HG02981 (cell line): ENCODE measurements around the gene COL13A1.

Experiments
- ATAC-seq: cut with Tn5 transposase; IDR thresholded peaks from one replicate; pipeline ENCODE4 v1.9.1; 2021; ENCODE audit warnings: mild to moderate bottlenecking, moderate library complexity; ENCODE audit not compliant: unreplicated experiment

The COL13A1 gene

DNA sequence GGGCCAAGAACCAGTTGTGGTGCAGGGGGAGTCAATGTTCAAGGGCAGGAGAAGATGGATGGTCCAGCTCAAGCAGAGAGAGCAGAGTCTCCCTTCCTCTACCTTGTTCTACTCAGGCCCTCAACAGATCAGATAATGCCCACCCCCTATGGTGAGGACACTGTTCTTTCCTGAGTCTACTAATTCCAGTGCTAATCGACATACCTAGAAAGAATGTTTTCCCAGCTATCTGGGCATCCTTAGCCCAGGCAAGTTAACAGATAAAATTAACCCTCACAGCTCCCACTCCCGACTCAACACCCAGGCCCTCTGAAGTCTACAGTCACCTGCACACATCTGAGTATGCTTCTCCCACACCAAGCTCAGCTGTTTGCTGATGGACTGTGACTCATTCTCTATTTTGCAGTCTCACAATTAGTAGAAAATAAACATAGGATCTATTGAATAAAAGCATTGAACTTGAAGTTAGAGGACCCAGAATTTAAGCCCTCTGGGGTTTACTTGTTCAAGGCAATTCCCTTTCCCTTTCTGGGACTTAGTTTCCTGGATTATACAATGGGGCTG lies 17.1 kb downstream of the COL13A1 start:
- no peak for ATAC-seq

DNA sequence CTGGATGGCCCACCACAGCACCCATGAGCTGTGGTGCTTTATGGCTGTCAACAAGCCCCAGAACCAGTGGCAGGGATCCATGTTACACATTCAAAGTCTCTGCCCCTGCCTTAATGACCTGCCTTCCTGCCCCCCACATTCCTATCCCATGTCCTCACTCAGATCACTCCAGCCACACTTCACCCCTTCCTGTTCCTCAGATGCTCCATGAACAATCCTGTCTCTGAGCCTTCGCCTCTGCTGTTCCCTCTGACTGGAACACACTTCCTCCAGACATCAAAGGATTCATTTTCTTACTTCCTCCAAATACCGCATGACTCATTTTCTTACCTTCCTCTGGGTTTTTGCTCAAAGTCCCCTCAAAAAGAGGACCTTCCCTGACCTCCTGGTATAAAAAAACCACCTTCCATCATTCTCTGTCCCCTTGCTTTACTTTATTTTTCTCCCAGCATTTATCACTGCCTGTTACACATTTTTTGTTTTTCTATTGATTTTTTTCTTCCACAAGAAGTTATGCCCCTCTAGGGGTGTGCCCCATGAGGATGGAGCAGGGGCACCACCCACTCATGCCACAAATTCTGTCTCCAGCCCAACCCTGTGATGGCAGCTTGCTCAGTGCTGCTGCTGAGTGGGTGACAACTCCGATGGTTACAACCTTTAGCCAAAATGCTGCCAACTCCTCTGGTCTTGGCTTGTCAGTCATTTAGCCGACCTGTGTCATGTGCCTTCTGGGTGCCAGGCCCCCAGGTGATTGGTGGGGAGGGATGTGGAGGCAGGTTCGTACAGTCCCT lies 18.2 kb downstream of the COL13A1 start:
- ATAC-seq = no peak

DNA sequence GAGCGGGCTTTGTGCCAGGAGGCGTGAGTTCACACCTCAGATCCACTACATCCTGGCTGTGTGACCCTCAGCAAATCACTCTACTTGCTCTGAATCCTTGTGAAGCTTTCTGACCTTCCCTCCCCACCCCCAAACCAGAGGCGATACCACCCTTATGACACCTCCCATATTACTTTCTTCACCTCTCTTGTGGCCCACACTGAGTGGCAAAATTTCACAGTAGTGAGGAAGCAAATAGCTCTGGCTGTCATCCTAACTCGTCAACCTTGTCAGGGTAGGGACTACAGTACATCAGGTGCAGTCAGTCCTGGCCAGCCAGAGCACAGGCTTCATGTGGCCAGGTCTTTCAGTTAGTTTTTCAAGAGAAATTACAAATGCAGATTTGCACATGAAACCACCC lies 19.1 kb downstream of the COL13A1 start:
- no peak for ATAC-seq

DNA sequence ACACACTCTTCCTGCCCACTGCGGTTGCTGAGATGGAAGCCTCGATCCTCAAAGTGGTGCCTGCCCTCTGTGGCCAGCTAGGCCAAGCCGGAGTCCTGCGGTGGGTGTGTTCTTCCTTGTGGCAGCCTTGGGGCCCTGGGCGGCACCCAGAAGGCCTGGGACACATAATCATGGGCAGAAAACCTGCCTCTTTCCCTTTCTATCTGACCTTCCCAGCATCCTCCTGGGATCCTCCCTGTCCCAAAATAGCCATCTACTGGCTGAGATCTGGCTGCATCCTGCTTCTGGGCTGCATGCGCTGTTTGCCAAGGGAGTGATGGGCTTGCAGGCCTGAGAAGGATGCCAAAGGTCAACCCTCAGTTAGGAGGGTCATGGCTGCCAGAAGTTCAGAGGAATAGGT lies 23.9 kb downstream of the COL13A1 start:
- ATAC-seq = no peak

DNA sequence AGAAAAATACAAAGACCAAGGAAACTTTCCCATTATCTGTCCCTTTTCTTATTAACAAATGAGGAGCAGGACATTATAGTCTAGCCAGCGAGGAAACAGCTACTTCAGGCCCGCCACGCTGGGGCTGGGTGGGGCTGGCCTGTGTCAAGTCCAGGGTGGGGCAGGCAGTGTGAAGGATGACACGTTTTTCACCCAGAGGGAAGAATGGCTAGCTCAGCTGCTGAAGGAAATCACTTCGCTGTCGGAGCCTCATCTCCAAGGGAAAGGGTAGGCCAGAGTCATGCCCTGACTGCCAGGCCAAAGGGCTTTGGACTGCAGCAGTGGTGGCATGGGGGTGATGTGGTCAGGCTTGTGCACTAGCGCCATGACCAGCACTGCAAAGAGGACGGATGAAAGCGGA lies 24.4 kb downstream of the COL13A1 start:
- ATAC-seq = no peak

DNA sequence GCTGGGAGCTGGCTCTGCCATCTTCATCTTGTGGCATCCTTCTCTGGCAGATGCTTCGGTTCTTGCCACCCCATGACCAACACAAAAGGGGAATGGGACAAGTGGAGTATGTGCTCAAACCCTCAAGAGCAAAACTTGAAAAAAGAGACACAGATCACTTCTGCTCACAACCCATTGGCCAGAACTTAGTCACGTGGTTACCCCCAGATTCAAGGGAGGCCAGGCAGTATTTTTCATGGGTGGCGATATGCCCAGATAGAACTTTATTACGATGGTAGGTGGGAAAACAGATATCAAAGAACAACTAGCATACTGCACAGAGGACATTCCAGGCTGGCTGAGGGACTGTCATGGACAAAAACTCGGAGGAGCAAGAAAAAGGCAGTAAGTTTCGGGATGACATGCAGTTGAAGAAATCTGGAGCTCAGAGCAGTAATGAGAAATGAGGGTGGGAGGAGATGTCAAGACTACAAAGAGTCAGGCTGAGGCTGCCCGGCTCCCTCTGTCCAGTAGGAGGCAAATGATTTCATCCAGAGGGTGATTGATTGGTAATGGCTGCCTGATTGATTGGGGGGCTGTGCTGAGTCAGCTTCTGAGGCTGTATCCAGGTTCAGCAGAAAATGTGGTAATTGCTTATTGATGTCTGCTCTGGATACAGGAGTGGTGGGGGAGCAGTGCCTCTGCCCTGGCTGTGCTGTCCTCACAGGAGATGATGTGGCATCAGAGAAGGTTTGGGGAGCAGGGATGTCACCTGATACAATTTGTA lies 25.3 kb downstream of the COL13A1 start:
- no peak for ATAC-seq

DNA sequence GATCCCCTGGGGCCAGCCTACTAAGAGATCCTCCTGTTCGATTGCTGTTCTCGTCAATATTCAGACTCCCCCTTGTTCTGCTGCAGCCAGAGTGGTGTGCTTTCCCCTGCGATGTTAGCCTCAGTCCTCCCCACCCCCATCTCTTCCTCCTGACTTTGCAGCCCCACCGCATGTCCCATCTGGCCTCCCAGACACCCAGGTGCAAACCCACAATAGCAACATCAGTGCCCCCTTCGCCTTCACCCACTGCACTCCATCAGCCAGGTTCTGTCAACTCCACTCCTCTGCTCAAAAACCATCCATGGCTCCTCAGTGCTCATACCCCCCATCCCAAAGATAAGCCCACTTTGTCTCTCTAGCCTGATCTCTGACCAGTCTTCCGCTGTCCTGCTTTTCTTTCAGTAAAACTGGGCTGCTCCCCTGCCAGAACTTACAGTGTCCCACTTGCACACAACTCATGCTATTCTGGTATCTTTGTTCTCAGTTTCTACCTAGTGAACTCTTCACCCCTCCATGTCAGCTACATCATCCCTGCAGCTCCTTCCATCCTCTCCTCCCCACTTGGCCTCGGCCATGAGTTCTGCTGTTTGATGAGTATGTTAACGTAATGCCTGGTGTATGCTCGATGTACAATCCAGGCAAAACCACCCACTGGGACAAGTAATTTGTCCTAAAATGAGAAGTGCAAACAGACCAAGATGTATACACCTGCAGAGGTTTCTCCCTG lies 26.6 kb downstream of the COL13A1 start:
- ATAC-seq = no peak

DNA sequence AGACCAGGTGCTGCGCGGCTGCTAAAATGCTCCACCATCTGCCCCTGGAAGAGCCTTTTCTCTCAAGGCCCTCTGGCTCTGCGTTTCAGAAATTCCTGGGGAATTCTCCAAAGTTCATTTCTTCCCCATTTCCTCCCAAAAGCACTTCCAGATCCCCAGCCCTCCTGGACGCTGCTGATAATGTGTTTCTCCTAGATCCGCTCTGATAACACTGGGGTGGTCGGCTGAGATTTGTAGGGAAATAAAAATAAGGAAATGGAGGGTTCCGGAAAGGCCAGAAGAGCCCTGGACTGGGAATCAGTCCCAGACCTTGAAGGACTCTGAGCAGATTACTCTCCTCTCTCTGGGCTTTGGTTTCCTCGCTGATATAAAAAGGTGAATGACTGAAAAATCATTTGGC lies 28.1 kb downstream of the COL13A1 start:
- ATAC-seq = no peak

DNA sequence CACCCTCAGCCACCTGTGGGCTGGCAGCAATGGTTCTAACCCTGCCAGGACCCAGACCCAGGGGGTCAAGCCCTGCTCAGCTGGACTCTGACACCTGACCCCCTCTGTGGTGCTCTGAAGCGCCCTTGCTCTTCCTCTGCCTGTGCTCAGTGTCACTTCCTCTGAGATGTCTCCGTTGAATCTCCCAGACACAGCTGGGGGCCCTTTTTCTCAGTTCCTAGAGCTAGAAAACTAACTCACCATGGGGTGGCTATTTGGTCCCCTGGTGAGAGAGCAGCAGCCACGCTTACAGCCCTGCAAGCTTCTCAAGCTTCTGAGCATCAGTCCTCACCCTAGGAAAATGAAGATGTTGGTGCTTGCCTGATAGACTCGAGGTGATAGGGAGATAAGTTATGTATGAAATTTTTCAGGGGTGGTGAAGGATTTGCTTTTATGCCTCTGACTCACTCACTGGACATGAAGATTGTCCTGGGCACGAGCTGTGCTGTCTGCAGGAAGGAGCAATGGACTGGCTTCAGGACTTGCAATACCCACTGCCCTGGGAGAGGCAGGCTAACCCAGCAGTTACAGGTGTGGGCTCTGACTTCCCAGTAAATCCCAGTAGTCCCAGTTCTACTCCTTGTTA lies 29.6 kb downstream of the COL13A1 start:
- no peak for ATAC-seq

DNA sequence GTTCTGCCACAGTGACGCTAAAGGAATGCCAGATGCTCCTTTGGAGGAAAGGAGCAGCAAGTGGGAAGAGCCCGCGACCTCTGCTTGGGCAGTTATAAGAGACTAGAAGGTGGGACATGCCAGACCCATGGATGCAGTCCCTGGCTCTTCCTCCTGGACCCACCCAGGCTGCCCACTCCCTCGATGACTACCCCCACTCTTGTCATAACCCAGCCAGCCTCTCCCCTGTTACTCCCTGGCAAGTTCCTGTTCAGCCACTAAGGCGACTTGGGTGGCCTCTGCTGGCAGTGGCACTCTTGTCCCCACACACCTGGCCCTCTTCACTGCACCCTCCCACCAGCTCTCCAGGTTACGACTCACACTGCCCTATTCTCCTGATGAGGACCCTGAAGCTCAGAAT lies 33.5 kb downstream of the COL13A1 start:
- no peak for ATAC-seq

DNA sequence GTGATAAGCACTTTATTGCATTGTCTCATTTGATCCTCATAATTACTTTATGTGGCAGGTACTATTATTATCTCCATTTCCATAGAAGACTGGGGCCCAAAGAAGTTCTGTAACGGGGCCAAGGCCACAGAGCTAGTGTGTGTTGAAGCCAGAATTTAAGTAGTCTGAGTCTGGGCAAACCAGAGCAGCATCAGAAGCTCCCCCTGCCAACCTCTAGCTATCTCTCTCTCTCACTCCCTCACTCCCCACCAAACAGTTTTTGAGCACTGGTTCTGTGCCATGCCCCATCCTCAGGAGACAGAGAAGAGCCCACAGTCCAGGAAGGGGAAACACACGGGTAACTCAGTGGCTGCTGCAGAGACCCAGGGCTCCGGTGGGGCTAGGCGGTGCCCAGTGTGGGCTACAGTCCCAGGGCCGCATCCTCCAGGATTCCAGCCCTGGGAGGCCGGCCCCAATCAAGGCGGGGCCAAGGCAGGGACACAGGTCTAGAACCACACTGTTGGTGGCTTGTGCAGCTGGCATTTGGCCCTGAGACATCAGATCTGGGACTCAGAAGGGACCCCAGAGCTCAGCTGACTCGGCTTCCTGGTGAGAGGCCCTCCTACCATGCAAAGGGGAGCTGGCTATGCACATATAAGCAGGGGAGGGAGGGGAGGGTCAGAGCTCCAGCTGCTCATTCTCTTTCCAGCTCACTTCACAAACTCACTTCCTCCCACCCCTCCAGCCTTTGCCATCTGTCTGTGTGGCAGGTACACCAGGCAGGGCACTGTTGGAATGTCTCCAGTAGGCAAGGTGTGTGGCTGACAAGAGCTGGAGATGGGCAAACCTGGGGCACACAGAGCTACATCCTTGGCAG lies 34.4 kb downstream of the COL13A1 start:
- ATAC-seq = no peak

DNA sequence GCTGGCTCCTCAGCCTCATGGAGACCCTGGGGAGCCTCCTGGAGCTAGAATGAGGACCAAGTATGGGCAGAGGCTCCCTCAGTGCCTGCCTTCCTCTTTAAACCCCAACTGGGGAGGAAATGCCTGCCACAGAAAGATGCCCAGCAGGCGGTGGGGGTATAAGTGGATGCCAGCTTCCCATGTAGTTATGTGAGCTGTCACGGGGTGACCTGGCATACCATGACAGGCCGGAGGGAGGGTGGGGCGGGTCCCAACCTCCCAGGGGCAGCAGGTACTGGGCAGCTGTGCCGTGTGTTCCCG lies 35.0 kb downstream of the COL13A1 start:
- ATAC-seq = no peak

DNA sequence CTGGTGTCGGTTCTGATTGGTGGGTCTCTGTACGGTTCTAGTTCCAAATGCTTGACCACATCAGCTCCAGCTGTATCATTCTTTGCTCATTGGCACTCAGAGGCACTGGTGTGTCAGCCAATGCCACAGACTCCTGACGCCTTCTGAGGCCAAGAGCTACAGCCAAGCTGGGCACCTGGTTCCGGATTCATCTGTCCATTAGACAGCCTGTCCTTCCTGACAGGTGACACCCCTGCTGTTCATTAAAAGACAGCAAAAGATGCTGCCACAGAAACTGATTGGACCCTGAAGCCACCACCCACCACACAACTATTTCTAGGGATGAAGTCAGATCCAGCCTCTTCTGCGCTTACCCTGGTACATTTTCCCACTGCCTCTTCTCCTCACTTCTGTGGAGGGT lies 35.6 kb downstream of the COL13A1 start:
- ATAC-seq = no peak

DNA sequence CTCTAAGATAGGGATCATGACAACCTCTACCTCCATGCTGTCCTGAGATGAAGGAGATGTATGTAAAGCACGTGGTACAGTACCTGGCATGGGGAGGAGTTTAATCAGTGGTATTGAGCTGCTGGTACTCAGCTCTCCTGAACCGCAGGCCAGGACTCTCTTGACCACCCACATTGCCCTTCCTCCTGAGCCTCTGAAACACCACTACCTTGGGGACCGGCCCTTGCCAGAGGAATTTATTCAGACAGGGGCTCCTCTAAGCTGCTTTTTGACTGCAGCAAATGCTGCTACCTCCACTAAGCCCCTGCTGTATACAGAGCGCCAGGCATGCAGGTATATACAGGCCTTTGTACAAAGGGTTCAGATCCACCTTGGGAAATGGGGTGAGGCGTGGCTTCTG lies 36.7 kb downstream of the COL13A1 start:
- no peak for ATAC-seq

DNA sequence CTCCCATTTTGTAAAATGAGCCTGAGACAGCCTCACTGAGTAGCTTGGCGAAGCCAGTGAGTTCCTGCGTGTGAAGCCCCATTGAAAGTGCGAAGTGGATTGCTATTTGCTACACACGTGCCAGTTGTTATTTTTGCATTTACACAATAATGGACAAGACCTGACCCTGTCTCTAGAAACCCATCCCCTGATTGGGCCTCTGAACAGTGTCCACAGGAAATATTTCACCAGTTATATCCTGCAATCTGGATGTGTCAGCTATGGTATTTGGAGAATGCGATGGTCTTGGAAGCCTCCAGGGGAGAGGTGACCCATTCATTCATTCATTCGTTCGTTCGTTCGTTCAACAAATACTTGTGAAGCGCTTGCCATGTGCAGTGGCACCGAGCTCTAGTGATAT lies 37.1 kb downstream of the COL13A1 start:
- no peak for ATAC-seq

DNA sequence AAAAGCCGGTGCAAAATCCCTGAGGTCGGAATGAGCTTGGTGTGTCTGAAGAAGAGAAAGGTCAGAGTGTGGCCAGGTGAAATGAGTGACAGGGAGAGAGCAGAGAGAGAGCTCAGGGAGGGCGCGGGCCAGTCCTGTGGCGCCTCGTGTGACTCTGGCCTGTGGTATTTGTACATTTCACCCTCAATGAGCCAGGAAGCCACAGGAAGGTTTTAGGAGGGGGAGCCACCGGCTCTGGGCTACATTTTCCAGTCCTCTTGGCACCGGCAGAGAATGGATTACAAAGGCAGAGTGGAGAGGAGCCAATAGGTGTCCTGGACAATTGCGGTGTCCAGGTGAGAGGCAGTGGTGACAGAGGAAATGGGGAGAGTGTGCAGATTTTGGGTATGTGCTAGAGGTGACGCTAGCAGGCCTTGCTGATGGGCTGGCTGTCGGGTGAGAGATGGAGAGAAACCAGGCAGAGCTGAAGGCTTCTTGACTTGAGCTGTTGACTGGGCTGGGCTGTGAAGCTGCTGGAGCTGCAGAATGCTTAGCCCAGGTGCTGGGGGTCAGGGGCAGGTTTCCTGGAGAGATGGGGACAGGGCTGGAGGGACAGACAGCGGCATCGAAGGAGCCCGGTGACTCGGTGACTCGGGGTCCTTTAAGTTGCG lies 38.1 kb downstream of the COL13A1 start:
- ATAC-seq = no peak

DNA sequence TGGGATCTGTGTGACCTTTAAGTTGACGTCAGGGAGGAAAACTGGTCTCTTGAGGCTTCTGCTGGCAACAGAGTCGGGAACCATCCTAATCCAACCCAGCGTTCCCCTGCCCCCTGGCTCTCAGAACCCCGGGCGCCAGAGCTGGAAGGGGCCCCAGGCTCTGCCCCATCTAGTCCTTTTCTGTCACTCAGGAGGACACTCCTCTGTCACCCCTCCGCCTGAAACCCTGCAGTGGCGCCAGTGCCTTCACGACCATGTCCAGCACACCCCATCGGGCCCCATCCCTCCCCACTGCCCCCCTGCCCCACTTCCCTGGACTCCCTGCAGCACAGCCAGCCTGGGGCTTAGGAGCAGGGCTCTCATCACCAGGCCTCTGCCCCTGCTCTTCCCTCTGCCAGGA lies 39.1 kb downstream of the COL13A1 start:
- ATAC-seq = no peak

DNA sequence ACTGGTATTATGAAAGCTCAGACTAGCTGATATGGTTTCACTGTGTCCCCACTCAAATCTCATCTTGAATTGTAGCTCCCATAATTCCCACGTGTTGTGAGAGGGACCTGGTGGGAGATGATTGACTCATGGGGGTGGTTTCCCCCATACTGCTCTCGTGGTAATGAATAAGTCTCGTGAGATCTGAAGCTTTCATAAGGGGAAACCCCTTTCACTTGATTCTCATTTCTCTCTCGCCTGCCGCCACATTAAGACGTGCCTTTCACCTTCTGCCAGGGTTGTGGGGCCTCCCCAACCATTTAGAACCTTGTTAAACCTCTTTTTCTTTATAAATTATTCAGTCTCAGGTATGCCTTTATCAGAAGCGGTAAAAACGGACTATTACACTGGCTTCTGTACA lies 40.3 kb downstream of the COL13A1 start:
- no peak for ATAC-seq

DNA sequence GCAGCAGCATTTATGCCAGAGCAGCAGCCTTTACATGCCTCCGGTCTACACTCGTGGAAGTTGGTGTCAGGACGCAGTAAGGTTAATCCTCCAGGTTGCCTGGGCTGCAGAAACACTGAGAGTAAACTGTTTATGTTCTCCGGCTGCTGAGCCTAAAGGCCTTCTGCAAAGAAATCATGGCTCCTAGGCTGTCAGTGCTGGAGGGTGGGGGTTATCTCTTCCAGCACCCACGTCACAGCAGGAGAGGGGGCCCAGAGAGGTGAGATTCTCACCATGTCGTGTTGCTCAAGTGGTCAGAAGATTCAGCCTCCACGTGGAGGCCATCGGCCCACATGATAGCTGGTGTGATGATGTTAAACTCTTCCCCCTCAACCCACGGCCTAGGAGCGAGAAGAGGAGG lies 41.2 kb downstream of the COL13A1 start:
- ATAC-seq = no peak

DNA sequence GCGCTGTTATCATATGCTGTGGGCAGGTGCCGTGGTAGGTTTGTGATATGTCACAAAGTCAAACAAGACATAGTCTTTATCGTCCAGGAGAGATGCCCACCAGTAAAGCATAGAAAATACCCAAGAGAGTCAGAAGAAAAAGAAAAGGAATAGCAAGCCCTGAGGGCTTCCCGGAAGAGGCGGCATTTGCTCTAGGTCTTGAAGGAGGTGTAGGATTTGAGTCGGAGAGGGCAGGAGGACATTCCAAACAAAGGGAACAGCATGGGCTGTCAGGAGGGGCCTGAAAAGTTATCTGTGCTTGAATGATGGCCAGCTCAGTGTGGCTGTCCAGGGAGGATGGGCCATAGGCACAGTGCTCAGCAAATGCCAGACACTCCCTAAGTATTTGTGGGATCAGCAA lies 42.2 kb downstream of the COL13A1 start:
- no peak for ATAC-seq
